GM12865 (cell line): ENCODE measurements around the gene FCN1.

Experiments used
- DNase-seq: peaks from one replicate; pipeline ENCODE4 v3.0.0; 2010; ENCODE audit warnings: low read depth
- H3K4me3 ChIP-seq: 2 replicates; pipeline ENCODE4 v1.5.1; 2011; ENCODE audit warnings: mild to moderate bottlenecking, low read depth, low read length, control low read depth
- CTCF ChIP-seq: IDR thresholded peaks from 2 replicates; pipeline ENCODE4 v1.5.1; 2011; ENCODE audit warnings: low read length, control low read depth, low read depth, inconsistent platforms; ENCODE audit not compliant: insufficient read depth; ENCODE audit errors: missing control alignments

The FCN1 gene

GRCh38 chr9:134945509-134946275, 28.0 kb upstream of the FCN1 start:
- H3K4me3 ChIP-seq, result no peak overlapping the region
- no peak for TF ChIP-seq CTCF
- DNase-seq, result no peak

- no peak overlapping the region for H3K4me3 ChIP-seq
- DNase-seq, result no peak
- no peak for TF ChIP-seq CTCF
Observed at GRCh38 chr9:134944916-134945315, 27.2 kb upstream of the FCN1 start.

- no peak overlapping the region for H3K4me3 ChIP-seq
- TF ChIP-seq CTCF, result no peak
- no peak for DNase-seq
Observed at GRCh38 chr9:134944351-134944802, 26.7 kb upstream of the FCN1 start.

GRCh38 chr9:134943836-134944235, 26.1 kb upstream of the FCN1 start:
- no peak for TF ChIP-seq CTCF
- DNase-seq, result no peak
- no peak overlapping the region for H3K4me3 ChIP-seq

- no peak for DNase-seq
- no peak for TF ChIP-seq CTCF
- H3K4me3 ChIP-seq, result no peak overlapping the region
Observed at GRCh38 chr9:134943411-134943810, 25.7 kb upstream of the FCN1 start.

- no peak for TF ChIP-seq CTCF
- no peak overlapping the region for H3K4me3 ChIP-seq
- no peak for DNase-seq
Observed at GRCh38 chr9:134942788-134943184, 25.1 kb upstream of the FCN1 start.
